Body of pancreas (tissue), 4 donors: ENCODE measurements around the gene SLC25A15.

Experiments
- POLR2A ChIP-seq, 3 donors: fragments of 450-650 bp; IDR thresholded peaks; one replicate each; pipeline ENCODE4 v1.6.1; 2016; ENCODE audit warnings: antibody characterized with exemption in 3 of 3, mild to moderate bottlenecking in 2 of 3
- TF ChIP-seq, protein P1 (sequence below), 7 experiments: fragments of 450-650 bp in 4 of 7; fragments of 200-600 bp in 3 of 7; sonication (generic) in 3 of 7; IDR thresholded peaks; one replicate each; pipeline ENCODE4 v1.5.1; 2016 to 2019; ENCODE audit warnings: antibody characterized with exemption in 7 of 7

DNA sequence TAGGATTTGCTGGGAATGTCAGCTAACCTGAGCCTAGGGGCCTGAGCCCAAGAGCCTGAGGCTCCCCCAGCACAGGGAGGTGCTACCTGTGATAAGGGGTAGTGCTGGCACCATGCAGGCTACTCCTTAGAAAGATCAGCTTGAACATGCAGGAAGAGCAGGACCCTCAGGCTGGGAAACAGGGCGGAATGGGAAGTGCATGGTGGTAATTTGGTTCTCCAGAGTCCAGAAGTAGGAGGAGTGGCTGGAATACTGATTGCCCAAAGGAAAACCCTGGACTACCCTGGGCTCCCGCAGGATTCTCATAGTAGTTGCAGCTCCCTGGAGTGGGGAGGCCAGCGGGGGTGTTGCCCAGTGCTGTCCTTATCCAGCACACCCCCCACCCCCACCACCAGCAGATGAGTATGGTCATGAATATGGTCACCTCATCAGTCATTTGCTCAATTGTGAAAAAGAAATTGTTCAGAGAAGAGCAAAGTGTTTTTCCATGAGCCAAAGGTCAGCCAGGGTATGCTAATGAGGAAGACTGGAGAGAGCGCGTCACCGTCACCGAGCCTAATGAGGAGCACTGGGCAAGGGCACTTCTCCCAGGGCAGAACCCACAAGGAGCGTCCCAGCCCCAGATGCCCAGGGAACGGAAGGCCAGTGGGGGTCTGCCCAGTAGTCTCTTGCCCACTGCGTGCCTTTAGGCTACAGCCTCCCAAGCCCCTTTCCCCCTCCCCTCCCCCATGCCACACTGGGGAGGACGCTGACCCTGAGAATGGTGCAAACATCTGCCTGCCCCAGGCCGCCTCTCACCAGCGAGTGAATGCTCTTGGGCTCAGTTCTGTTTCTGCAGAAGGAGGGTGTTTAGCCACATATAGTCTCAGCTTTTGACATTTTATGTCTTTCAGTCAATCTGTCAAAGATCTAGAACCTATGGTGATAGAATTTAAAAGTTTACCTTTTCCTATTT, 5.3 kb downstream of the SLC25A15 start:
- TF ChIP-seq, protein P1, sequence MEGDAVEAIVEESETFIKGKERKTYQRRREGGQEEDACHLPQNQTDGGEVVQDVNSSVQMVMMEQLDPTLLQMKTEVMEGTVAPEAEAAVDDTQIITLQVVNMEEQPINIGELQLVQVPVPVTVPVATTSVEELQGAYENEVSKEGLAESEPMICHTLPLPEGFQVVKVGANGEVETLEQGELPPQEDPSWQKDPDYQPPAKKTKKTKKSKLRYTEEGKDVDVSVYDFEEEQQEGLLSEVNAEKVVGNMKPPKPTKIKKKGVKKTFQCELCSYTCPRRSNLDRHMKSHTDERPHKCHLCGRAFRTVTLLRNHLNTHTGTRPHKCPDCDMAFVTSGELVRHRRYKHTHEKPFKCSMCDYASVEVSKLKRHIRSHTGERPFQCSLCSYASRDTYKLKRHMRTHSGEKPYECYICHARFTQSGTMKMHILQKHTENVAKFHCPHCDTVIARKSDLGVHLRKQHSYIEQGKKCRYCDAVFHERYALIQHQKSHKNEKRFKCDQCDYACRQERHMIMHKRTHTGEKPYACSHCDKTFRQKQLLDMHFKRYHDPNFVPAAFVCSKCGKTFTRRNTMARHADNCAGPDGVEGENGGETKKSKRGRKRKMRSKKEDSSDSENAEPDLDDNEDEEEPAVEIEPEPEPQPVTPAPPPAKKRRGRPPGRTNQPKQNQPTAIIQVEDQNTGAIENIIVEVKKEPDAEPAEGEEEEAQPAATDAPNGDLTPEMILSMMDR (IDR thresholded peaks at IDR 0.05) = no peak
- TF ChIP-seq POLR2A (IDR thresholded peaks at IDR 0.05) = no peak
